Sciatic nerve (tissue), 2 donors: ENCODE data around the gene MRC2. TPM values are rescaled to one million over a fixed set of nuclear protein-coding genes. Genes with fewer than 3 reads are reported as not detected.

Source experiments
- ATAC-seq: fragments of 200-7000 bp; cut with Tn5 transposase; one replicate; pipeline ENCODE4 v1.9.1; 2020; ENCODE audit warnings: mild to moderate bottlenecking, moderate library complexity
- DNase-seq: peaks from one replicate; pipeline ENCODE4 v3.0.0-alpha.2; 2020; ENCODE audit warnings: low spot score
- intact Hi-C: fragments of 100-400 bp; cut with DNase I; formaldehyde crosslinking; loops from one replicate; pipeline ENCODE4 v1.14.2; 2022
- total RNA-seq: library from RNA; stranded (reverse); fragmentation: NEBNext Ultra II Directional; extraction: Animal tissue kit (Norgen Biotek cat#: 25700); gene quantifications from one replicate; pipeline ENCODE4 v1.2.1, GENCODE V29; 2021
- donor health status: DM: no; HTN: no; CAD: no.
- donor health status: DM: no; HTN: no; CAD: no.

Gene MRC2
- total RNA-seq, 1 donor from 2014 or later: 111 TPM

GRCh38 chr17:62704381-62704971, 77.0 kb downstream of the MRC2 start:
- intact Hi-C loops: loop anchor here (5.0 to 10.0 kb wide), 2 partner anchors 263 to 700 kb away; partner anchors contain the start of gene TANC2
- DNase-seq (peak; percentile 72), ATAC-seq (peak; percentile 37)

DNA sequence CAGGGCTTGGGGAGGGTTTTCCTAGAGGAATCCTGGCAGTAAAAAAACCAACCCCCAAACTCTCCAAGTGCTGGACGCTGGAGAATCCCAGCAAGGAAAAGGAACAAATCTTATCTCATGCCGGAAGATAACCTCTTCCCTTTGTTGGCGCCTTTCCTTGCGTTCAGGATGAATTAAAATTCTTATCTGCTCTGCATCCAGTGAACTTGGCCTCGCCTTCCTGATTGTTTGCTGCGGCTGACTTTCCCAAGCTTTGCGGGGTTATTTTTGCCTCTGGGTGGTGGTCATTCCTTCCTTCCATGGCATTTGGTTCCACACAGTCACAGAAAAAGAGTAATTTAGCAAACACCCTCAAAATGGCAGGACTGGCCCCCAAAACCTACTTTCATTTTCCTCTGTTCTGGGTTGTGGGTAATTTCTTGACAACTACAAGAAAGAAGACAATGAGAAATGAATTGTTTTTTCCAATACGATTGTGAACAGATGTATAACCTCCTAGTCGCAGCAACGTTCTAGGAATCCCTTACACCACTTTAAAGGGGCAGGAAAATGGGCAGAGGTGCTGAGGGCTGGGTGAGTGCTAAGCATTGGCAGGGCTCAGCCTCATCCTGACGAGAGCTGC, 77.8 kb downstream of the MRC2 start:
- intact Hi-C loops: loop anchor here (10.0 kb wide), 1 partner anchor 700 kb away; no protein-coding TSS in a partner anchor
- peak; percentile 11 for ATAC-seq
- DNase-seq: no peak

- ATAC-seq: peak; percentile 67
- intact Hi-C loops: loop anchor here (10.0 kb wide), 1 partner anchor 699 kb away; no protein-coding TSS in a partner anchor
- no peak for DNase-seq
Observed at GRCh38 chr17:62705778-62706597, 78.5 kb downstream of the MRC2 start.

DNA sequence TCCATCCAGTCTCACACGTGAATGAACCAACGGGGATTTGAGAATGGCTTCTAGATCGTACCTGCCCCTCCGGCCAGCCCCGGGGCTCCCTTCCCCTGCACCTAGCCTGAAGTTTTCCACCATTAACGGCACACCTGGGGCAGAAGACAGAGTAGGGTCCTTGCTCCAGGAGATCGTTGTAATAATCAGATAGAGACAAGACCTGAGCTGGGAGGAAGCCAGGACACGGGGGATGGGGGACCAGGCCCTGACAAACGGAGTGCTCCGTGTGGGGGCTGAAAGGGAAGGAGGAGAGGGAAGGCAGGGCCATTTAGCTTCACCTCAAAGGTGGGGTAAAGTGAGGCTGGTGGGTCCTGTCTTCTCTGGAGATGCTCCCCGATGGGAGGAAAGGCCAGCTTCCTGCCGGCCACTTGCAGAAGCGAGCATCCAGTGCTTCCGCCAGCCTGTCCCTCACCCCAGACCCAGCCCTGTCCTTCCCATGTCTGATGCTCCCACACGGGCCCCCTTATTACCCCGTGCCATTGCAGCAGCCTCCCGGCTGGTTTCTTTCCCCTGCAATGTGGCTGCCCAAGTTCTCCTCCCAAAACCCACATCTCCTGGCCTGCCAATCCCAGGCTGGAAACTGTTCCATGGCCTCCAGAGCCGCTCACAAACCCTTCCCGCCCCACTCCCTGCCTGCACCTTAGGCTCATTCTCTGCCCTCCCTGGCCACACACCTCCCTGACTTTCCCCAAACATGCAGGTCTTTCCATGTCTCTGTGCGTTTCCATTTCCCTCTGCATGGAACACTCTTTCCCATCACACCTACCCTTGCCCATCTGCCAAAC, 79.3 kb downstream of the MRC2 start:
- intact Hi-C loops: loop anchor here (10.0 kb wide), 1 partner anchor 698 kb away; no protein-coding TSS in a partner anchor
- DNase-seq: no peak
- ATAC-seq: no peak

- no peak for DNase-seq
- ATAC-seq: no peak
- intact Hi-C loops: loop anchor here (10.0 kb wide), 1 partner anchor 697 kb away; no protein-coding TSS in a partner anchor
Observed at GRCh38 chr17:62707425-62707739, 79.9 kb downstream of the MRC2 start.

DNA sequence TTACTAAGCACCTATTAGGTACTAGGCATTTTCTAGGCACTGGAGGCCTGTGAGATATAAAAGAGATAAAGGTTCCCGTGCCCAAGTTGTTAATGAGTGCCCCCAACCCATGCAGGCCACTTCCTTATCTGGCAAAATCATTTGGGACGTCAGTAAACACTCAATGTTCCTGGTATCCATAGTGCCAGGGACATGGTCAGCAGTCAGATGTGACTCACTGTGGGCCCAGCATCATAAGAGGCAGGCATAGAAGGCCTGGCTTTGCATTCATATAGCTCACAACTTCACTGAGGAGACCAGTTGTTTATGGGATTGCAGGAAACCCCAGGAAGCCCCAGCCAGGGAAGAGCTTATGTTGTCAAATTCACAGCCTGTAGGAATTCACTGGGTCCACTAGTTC, 81.1 kb downstream of the MRC2 start:
- DNase-seq: no peak
- intact Hi-C loops: loop anchor here (10.0 kb wide), 1 partner anchor 696 kb away; no protein-coding TSS in a partner anchor
- no peak for ATAC-seq

DNA sequence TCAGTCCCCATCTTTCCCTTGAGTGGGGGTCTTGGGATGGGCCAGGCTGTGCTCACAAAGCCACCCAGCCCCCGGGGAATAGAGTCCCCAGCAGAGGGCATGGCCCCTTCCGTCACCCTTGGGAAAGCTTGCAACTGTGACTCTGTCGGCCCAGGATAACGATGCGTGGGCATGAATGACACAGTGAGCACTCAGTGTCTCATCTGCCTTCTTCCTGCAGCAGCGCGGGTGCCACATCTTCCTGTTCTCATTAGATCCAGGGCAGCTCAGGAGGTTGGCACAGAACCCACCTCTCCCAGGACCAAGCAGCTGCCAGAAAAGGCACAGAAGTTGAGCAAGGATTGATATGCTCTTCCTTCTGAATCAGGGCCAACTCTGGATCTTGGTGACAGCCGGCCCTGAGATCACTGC, 84.7 kb downstream of the MRC2 start:
- DNase-seq: no peak

GRCh38 chr17:62713086-62713881, 85.8 kb downstream of the MRC2 start:
- DNase-seq: no peak
- intact Hi-C loops: no loop called here

More for the DNA sequence above, 84.7 kb downstream of the MRC2 start:
- intact Hi-C loops: no loop called here
- ATAC-seq: no peak

GRCh38 chr17:62714016-62714777, 86.7 kb downstream of the MRC2 start:
- no peak for DNase-seq
- intact Hi-C loops: no loop called here
- no peak for ATAC-seq

More at GRCh38 chr17:62713086-62713881, 85.8 kb downstream of the MRC2 start:
- ATAC-seq: no peak

- ATAC-seq (no peak), DNase-seq (no peak)
- intact Hi-C loops: no loop called here
Observed at GRCh38 chr17:62715882-62716390, 88.5 kb downstream of the MRC2 start.

GRCh38 chr17:62716834-62717588, 89.5 kb downstream of the MRC2 start:
- DNase-seq (no peak), ATAC-seq (no peak)
- intact Hi-C loops: no loop called here

DNA sequence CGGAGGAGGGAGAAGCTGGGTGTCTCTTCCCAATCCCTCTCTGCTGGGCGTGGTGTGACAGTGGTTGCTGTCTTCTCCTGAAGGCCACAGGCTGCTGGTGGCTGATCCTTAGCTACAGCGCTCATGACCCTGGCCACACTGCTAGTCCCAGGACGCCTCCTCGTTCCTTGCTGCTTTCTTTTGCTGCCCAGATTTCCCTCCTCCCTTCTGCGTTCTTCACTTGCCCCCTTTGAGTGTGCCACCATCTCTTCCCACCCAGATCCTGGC, 90.1 kb downstream of the MRC2 start:
- DNase-seq (no peak), ATAC-seq (no peak)
- intact Hi-C loops: no loop called here

DNA sequence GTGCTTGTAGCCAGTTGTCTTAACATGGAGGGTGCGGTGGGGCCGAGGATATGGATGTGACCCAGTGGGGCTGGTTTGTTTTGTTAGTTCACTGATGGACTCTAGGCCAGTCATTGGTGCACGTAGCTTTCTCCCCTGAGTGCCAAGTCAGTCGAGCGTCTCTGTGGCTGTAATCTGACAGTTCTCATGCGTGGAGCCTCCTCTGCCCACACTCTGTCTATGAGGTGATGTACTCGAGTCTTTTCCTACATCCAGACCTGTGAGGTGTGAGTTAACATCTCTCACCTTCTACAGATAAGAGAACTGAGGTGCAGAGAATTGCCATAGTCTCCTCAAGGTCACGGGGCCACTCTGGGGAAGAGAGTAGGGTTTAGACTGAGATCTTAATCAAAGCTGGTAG, 90.4 kb downstream of the MRC2 start:
- intact Hi-C loops: no loop called here
- no peak for ATAC-seq
- DNase-seq: no peak

DNA sequence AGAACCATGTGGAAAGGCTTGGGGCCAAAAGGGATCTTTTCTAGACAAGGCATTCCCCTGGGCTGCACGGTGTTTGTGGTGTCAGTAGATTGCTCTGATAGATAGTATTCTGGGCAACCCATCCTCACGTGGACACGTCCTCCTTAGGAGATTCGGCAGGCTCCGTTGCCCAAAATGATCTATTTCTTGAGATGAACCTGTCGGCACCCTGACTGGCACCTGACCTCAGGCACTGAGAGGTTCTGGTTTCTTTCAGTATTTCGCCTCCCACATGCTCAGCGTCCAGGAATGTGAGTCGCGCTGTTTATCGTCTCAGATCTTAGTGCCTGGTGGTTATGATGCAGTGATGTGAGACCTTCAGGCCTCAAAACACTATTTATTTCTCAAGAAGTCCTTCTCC, 91.0 kb downstream of the MRC2 start:
- DNase-seq (no peak), ATAC-seq (no peak)
- intact Hi-C loops: no loop called here

GRCh38 chr17:62719586-62719985, 92.1 kb downstream of the MRC2 start:
- DNase-seq: no peak
- no peak for ATAC-seq
- intact Hi-C loops: no loop called here

GRCh38 chr17:62720126-62720850, 92.8 kb downstream of the MRC2 start:
- DNase-seq: no peak
- intact Hi-C loops: no loop called here
- no peak for ATAC-seq
